ENCODE data around the gene BAHCC1. TPM values are rescaled to one million over a fixed set of nuclear protein-coding genes. Genes with fewer than 3 reads are reported as not detected.

Gene BAHCC1
- polyA plus RNA-seq, 1 donor from 2014 or later: 14.2 TPM

GRCh38 chr17:81429821-81430551 lies 34.7 kb downstream of the BAHCC1 start:
- no peaks in the 10 kb centered on the region for H3F3A ChIP-seq (ENCODE audit: insufficient read depth, low read length, poor library complexity, severe bottlenecking)
- H3K27me3 ChIP-seq (ENCODE audit: insufficient read depth, low read depth, low read length): no peaks in the 10 kb centered on the region
- H3K27ac ChIP-seq (ENCODE audit: low read length): no peak overlapping the region
- no peak overlapping the region for H2AFZ ChIP-seq (ENCODE audit: low read depth, low read length)
- no peaks in the 10 kb centered on the region for H3K9me3 ChIP-seq (ENCODE audit: low read length)
- H3K9me2 ChIP-seq (ENCODE audit: insufficient read depth, low read length): no peaks in the 10 kb centered on the region
- no peaks in the 10 kb centered on the region for H4K20me1 ChIP-seq (ENCODE audit: insufficient read depth)
- H3K4me2 ChIP-seq (ENCODE audit: low read length): no peak overlapping the region
- H3K79me2 ChIP-seq (replicated peaks; ENCODE audit: insufficient read depth, low read length): peaks cover 5% of the 10 kb centered on the region
- TF ChIP-seq CTCF (IDR thresholded peaks at IDR 0.05; ENCODE audit: poor library complexity, severe bottlenecking): no peak
- TF ChIP-seq TAF1 (IDR thresholded peaks at IDR 0.05; ENCODE audit: low read depth): no peak
- no peak for TF ChIP-seq SMC3 (conservative IDR thresholded peaks at IDR 0.05; ENCODE audit: poor library complexity)
- no peak for TF ChIP-seq MXI1 (conservative IDR thresholded peaks at IDR 0.05; ENCODE audit: poor library complexity, severe bottlenecking)
- no peak for TF ChIP-seq POLR2AphosphoS5 (IDR thresholded peaks at IDR 0.05)
- TF ChIP-seq REST (IDR thresholded peaks at IDR 0.05; ENCODE audit: borderline replicate concordance): no peak
- no peak overlapping the region for H3K4me3 ChIP-seq (ENCODE audit: low read length)
- no peak overlapping the region for H3K9ac ChIP-seq (ENCODE audit: low read length)
- H3K36me3 ChIP-seq (ENCODE audit: insufficient read depth, low read length): no peaks in the 10 kb centered on the region

GRCh38 chr17:81431545-81432482 lies 36.6 kb downstream of the BAHCC1 start:
- no peaks in the 10 kb centered on the region for H3K9me3 ChIP-seq (ENCODE audit: low read length)
- no peaks in the 10 kb centered on the region for H3K36me3 ChIP-seq (ENCODE audit: insufficient read depth, low read length)
- H3K27ac ChIP-seq (ENCODE audit: low read length): no peak overlapping the region
- no peak overlapping the region for H3K4me3 ChIP-seq (ENCODE audit: low read length)
- H3K9me2 ChIP-seq (ENCODE audit: insufficient read depth, low read length): no peaks in the 10 kb centered on the region
- H2AFZ ChIP-seq (ENCODE audit: low read depth, low read length): no peak overlapping the region
- no peaks in the 10 kb centered on the region for H3K27me3 ChIP-seq (ENCODE audit: insufficient read depth, low read depth, low read length)
- H3K9ac ChIP-seq (ENCODE audit: low read length): no peak overlapping the region
- H4K20me1 ChIP-seq (ENCODE audit: insufficient read depth): no peaks in the 10 kb centered on the region
- no peak overlapping the region for H3K4me2 ChIP-seq (ENCODE audit: low read length)
- no peak for TF ChIP-seq TAF1 (IDR thresholded peaks at IDR 0.05; ENCODE audit: low read depth)
- no peak for TF ChIP-seq CTCF (IDR thresholded peaks at IDR 0.05; ENCODE audit: poor library complexity, severe bottlenecking)
- no peak for TF ChIP-seq RAD21 (conservative IDR thresholded peaks at IDR 0.05)
- TF ChIP-seq SMC3 (conservative IDR thresholded peaks at IDR 0.05; ENCODE audit: poor library complexity): no peak
- no peaks in the 10 kb centered on the region for H3F3A ChIP-seq (ENCODE audit: insufficient read depth, low read length, poor library complexity, severe bottlenecking)
- H3K79me2 ChIP-seq (replicated peaks; ENCODE audit: insufficient read depth, low read length): no peaks in the 10 kb centered on the region
